NCI-H460 (cell line): ENCODE results near the gene ARL4C. TPM values are rescaled to one million over a fixed set of nuclear protein-coding genes. Genes with fewer than 3 reads are reported as not detected.

ENCODE experiments used
- DNase-seq: peaks from one replicate; pipeline ENCODE4 v3.0.0-alpha.2; 2016; ENCODE audit warnings: low read depth; ENCODE audit errors: extremely low read depth
- total RNA-seq: library from RNA; depleted of rRNA; stranded (reverse); fragments of >200 nt; shearing (Covaris generic); gene quantifications from 2 replicates; pipeline ENCODE4 v1.2.3, GENCODE V29; 2014

ARL4C gene
- total RNA-seq, 1 experiment from 2014 or later: 1.2 TPM

DNA sequence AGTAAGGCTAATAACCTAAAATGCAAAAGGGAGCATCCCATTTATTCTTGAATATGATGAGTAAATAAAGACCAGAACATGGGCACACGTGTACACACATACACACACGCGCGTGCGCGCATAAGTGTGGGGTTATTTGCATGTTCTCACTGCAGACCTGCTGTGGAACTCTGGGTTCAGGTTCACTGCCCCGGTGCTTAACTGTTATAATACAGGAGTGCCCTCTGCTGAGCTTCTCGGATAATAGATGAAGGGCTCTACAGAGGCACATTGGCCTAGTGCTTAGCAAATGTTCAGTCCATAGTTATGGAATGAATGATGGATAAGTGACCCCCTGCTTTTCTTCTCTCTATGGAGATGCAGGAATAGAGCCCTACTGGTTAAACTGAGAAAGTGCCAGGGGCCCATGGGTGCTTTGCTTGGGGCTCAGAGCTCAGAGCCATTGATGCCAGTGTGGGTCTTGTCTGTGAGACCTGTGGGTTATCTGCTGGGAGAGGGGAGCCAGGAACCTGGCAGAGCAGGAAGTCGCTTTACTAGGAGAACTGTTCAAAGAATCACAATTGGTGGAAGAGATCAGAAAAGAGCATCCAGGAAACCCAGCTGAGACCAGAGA, 3.6 kb upstream of the ARL4C start:
- DNase-seq: peak; percentile 62

GRCh38 chr2:234497594-234498235, 834 bp upstream of the ARL4C start:
- no peak for DNase-seq

DNA sequence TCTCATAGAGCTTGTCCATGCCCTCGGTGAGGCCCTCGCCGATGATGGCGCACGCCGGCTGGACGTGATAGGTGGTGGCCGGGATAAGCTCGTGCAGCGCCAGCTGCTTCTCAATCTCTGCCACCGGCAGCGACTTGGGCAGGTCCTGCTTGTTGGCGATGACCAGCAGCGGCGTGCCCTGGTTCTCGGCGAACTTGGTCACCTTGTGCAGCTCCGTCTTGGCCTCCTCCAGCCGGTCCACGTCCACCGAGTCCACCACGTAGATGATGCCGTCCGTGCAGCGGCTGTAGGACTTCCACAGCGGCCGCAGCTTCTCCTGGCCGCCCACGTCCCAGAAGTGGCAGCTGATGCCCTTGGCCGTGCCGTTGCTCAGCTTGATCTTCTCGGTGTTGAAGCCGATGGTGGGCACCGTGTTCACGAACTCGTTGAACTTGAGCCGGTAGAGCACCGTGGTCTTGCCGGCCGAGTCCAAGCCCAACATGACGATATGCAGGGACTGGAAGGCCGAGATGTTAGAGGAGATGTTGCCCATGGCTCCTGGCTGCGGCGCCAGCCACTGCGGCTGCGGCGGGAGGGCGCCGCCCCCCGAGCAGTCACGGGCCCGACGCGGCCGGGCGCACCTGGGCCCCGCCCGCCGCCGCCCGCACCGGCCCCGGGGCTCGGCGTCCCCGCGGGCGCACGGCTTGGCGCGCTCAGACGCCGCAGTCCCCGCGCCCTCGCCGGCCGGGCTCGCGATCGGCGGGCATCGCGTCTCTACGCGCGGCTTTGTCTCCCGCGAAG, 636 bp downstream of the ARL4C start:
- DNase-seq: no peak

DNA sequence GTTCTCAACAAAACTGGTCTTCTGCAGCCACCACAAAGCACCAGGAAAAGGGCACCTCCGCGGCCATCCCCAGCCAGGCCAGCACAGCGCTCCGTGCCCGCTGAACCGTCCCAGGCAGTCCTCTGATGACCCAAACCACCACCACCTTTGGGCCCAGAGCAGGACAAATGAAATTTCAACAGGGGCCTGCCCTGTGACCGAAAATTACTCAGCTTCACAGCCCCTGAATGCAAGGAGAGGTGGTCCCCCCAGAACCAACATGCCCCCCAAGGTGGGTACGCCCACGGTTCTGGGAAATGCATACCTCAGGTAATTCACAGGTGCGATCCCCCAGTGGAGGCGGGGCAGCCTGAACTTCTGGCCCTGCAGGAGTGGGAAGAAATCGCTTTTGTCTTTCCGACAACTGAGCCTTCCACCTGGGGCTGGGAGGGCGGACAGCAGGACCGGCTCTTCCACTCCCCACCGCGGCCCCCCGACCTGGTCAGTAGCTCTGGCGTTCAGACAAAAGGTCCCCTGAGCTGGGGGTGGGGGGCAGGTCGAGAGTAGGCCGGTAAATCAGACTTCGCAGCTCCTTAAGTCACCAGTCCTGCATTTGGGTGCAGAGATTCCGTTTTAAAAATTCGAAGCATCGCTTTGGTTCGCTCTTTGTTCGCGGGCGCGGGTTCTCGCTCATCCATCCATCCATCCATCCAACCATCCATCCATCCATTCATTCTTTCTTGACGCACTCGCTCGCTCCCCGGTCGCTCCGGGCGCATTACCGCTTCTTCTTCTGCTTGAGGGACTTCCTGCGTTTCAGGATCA, 1.4 kb downstream of the ARL4C start:
- DNase-seq: no peak

DNA sequence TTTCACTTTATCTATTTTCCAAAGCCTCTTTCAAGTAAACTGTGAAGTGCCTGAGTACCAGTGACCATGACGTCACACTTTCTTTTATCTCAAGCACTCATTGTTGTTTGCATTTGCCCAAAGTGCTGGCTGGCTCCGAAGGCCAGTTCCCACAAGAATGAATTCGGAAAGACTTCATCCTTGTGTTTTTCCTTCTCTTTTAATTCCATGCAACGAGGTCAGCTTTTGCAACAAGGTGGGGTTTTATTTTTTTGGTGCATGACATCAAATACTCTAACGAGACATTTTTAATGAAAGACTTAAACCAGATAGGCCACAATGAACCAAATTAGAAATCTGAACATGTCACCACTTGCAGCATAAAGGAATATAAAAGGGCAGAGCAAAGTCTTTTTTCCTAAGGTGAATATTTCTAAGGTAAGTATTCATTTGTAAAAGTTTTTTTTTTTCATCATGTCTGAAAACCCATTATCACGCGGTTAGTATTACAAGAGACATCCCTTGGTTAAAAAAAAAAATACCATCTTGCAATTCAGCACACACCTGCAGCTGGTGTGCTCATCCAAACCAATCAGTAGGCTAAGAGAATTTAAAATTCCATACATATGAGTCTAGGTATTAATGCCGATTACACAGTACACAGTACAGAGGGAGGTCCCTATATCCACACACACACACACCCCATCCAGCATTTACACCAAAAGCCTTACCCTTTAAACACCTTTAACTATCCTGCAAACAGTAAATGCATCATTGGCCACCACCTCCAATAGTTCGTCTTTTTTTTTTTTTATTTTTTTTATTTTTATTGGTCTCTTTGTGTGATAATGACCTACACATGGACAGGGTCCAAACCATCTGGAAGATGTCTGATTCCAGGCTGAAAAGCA, 2.3 kb downstream of the ARL4C start:
- DNase-seq: no peak

DNA sequence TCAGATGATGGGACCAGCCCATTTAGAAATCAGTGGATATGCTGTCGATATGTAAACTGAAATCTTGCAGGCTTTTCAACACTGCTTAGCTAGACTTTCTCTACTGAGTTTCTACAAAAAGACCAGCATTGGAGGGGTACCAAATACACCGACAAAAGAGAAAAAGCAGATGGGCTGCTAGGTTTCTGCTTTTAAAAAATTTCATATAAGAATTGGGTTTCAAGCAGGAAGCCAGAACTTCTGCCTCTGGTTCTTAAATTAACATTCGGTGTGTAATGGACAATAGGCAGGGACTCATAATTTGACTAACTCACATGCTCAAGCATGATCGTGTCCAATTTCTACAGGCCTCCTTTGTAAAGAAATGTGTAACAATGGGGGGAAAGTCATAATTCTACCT, 3.1 kb downstream of the ARL4C start:
- DNase-seq: no peak

- DNase-seq: no peak
Measured at GRCh38 chr2:234492717-234493485, 4.0 kb downstream of the ARL4C start.

DNA sequence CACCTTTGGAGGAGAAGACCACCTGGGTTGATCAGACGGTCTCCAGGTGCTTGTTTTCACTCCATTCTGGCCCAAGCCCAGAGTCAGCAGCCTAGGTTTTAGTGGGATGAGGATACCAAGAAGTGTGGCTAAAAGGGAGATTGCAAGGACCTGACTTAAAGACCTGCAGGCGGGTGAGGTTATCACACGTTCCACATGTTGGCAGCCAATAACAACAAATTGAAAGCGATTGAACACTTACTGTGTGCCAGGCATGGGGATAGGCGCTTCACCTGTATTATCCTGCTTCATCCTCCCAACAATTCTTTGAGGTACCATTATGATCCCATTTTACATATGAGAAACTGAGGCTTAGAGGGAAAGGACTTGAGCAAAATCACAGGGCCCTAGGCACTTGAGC, 5.0 kb downstream of the ARL4C start:
- no peak for DNase-seq

- no peak for DNase-seq
Measured at GRCh38 chr2:234491281-234491680, 5.6 kb downstream of the ARL4C start.

- no peak for DNase-seq
Measured at GRCh38 chr2:234490271-234491091, 6.4 kb downstream of the ARL4C start.

GRCh38 chr2:234488913-234489451, 7.9 kb downstream of the ARL4C start:
- no peak for DNase-seq

DNA sequence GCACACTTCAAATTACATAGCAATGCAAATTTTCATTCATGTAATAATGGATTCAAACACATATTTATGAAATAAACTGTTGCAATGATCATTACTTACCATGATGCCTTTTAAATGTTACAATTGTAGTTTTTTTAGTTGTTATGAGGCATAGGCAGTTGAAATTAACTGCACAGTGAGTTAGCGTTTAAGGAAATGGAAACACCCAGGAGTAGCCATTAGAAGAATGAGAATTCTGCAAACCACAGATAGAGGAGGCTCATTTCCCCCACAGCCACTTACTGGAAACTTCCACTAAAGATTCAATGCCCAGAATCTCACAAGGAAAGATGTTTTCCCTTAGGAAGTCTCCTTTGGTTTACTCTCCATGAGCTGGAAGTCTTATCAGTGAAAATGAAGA, 8.4 kb downstream of the ARL4C start:
- no peak for DNase-seq

- DNase-seq: no peak
Measured at GRCh38 chr2:234487356-234487755, 9.5 kb downstream of the ARL4C start.

- DNase-seq: no peak
Measured at GRCh38 chr2:234483568-234484251, 13.2 kb downstream of the ARL4C start.

DNA sequence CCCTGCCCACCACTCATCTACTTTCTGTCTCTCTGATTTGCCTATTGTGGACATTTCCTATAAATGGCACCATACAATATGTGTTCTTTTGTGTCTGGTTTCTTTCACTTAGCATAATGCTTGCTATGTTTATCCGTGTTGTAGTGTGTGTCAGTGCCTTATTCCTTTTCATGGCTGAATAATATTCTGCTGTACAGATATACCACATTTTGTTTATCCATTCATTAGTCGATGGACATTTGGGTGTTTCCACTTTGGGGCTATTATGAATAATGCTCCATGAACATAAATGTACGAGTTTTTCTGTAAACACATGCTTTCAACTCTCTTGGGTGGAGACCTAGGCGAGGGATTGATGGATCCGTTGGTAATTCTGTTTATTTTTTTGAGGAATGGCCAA, 15.6 kb downstream of the ARL4C start:
- no peak for DNase-seq

- DNase-seq: no peak
Measured at GRCh38 chr2:234480337-234480736, 16.5 kb downstream of the ARL4C start.

DNA sequence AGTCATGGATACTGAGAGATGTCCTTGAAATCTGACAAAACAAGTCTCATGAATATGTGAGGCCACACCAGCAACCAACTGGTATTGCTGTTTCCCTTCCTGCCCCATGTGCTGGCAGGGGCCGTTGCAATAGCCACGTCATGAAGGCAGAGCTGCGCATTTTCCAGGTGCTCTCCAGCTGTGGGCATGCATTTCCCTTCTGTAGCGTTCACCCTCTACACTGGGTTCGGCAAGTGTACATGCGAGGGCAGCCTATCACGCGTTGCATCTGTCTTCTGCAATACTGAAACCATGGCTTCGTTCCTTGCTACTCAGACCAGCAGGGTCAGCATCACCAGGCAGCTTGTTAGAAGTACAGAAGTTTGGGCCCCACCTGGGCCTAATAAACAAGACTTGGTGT, 17.4 kb downstream of the ARL4C start:
- DNase-seq: no peak
